ENCODE data around the gene TECR.
A peak's percentile ranks its signal among the peaks of the same experiment; 100 is the strongest.

TECR gene

GRCh38 chr19:14520543-14520942 lies 8.9 kb upstream of the TECR start:
- Histone ChIP-seq H3K27ac (ENCODE audit: low read depth, low read length) (no peak overlapping the region), H3K4me2 (ENCODE audit: low read depth, low read length, poor library complexity, severe bottlenecking) (no peak overlapping the region)

GRCh38 chr19:14525729-14526128 lies 3.7 kb upstream of the TECR start:
- no peaks in the 10 kb centered on the region for H3K9me3 ChIP-seq (ENCODE audit: insufficient read depth, low read length)
- no peak overlapping the region for H3K27ac ChIP-seq (ENCODE audit: low read depth, low read length)
- no peaks in the 10 kb centered on the region for H3K36me3 ChIP-seq (ENCODE audit: low read length)
- no peak overlapping the region for H2AFZ ChIP-seq (ENCODE audit: low read depth, low read length, severe bottlenecking)
- no peak overlapping the region for H3K9ac ChIP-seq (ENCODE audit: low read length)
- peaks cover 5% of the 10 kb centered on the region; the same call in 1 of the 2 replicates for H3F3A ChIP-seq (ENCODE audit: insufficient read depth)
- peaks cover 11% of the 10 kb centered on the region for H3K79me2 ChIP-seq (ENCODE audit: insufficient read depth, low read length)
- TF ChIP-seq CTCF (IDR thresholded peaks at IDR 0.05; ENCODE audit: insufficient read depth, low read length, poor library complexity, severe bottlenecking), result no peak
- no peak for TF ChIP-seq EZH2phosphoT487 (conservative IDR thresholded peaks at IDR 0.05; ENCODE audit: low read length)
- no peak overlapping the region for H3K4me3 ChIP-seq (ENCODE audit: insufficient read depth, low read length, poor library complexity, severe bottlenecking)
- H4K20me1 ChIP-seq (ENCODE audit: low read depth, low read length), result no peaks in the 10 kb centered on the region
- no peaks in the 10 kb centered on the region for H3K9me2 ChIP-seq (replicated peaks; ENCODE audit: insufficient read depth, low read length)
- H3K27me3 ChIP-seq (ENCODE audit: low read length), result no peaks in the 10 kb centered on the region
- no peak overlapping the region for H3K4me2 ChIP-seq (ENCODE audit: low read depth, low read length, poor library complexity, severe bottlenecking)

More at GRCh38 chr19:14520543-14520942, 8.9 kb upstream of the TECR start:
- Histone ChIP-seq H2AFZ (ENCODE audit: low read depth, low read length, severe bottlenecking) (no peak overlapping the region), H3K9ac (ENCODE audit: low read length) (no peak overlapping the region), H3K4me3 (ENCODE audit: insufficient read depth, low read length, poor library complexity, severe bottlenecking) (no peak overlapping the region), H3K9me3 (ENCODE audit: insufficient read depth, low read length) (no peaks in the 10 kb centered on the region), H3K9me2 (replicated peaks; ENCODE audit: insufficient read depth, low read length) (no peaks in the 10 kb centered on the region), H3K27me3 (ENCODE audit: low read length) (no peaks in the 10 kb centered on the region), H3F3A (ENCODE audit: insufficient read depth) (peaks cover 13% of the 10 kb centered on the region; the same call in 1 of the 2 replicates), H3K79me2 (ENCODE audit: insufficient read depth, low read length) (peaks cover 24% of the 10 kb centered on the region), H3K36me3 (ENCODE audit: low read length) (no peaks in the 10 kb centered on the region), H4K20me1 (ENCODE audit: low read depth, low read length) (0 out of 2 replicates have a peak, but pooled peaks cover 6% of the 10 kb centered on the region)
- TF ChIP-seq CTCF (IDR thresholded peaks at IDR 0.05; ENCODE audit: insufficient read depth, low read length, poor library complexity, severe bottlenecking) (no peak), EZH2phosphoT487 (conservative IDR thresholded peaks at IDR 0.05; ENCODE audit: low read length) (no peak)

- Histone ChIP-seq H3K36me3 (ENCODE audit: low read length) (no peaks in the 10 kb centered on the region), H3K9me2 (replicated peaks; ENCODE audit: insufficient read depth, low read length) (no peaks in the 10 kb centered on the region), H3K4me2 (ENCODE audit: low read depth, low read length, poor library complexity, severe bottlenecking) (no peak overlapping the region), H3K9ac (ENCODE audit: low read length) (no peak overlapping the region), H3K9me3 (ENCODE audit: insufficient read depth, low read length) (no peaks in the 10 kb centered on the region), H3K27ac (ENCODE audit: low read depth, low read length) (no peak overlapping the region), H3F3A (ENCODE audit: insufficient read depth) (peaks cover 5% of the 10 kb centered on the region; the same call in 1 of the 2 replicates), H3K79me2 (ENCODE audit: insufficient read depth, low read length) (peaks cover 18% of the 10 kb centered on the region), H3K27me3 (ENCODE audit: low read length) (no peaks in the 10 kb centered on the region), H3K4me3 (ENCODE audit: insufficient read depth, low read length, poor library complexity, severe bottlenecking) (no peak overlapping the region), H4K20me1 (ENCODE audit: low read depth, low read length) (no peaks in the 10 kb centered on the region), H2AFZ (ENCODE audit: low read depth, low read length, severe bottlenecking) (no peak overlapping the region)
- no peak for TF ChIP-seq EZH2phosphoT487 (conservative IDR thresholded peaks at IDR 0.05; ENCODE audit: low read length)
Measured at GRCh38 chr19:14526423-14526822, 3.0 kb upstream of the TECR start.

- H3K9me3 ChIP-seq (ENCODE audit: insufficient read depth, low read length), result no peaks in the 10 kb centered on the region
Measured at GRCh38 chr19:14528419-14529253, 758 bp upstream of the TECR start.

More at GRCh38 chr19:14528419-14529253, 758 bp upstream of the TECR start:
- no peaks in the 10 kb centered on the region for H3K27me3 ChIP-seq (ENCODE audit: low read length)
- no peaks in the 10 kb centered on the region for H4K20me1 ChIP-seq (ENCODE audit: low read depth, low read length)
- H3K9me2 ChIP-seq (replicated peaks; ENCODE audit: insufficient read depth, low read length), result no peaks in the 10 kb centered on the region
- H3K36me3 ChIP-seq (ENCODE audit: low read length), result no peaks in the 10 kb centered on the region
- H3K79me2 ChIP-seq (ENCODE audit: insufficient read depth, low read length), result peaks cover 40% of the 10 kb centered on the region
- H3K4me2 ChIP-seq (ENCODE audit: low read depth, low read length, poor library complexity, severe bottlenecking), result peak overlapping the region; percentile 64
- peak overlapping the region; percentile 82 for H2AFZ ChIP-seq (ENCODE audit: low read depth, low read length, severe bottlenecking)
- TF ChIP-seq CTCF (IDR thresholded peaks at IDR 0.05; ENCODE audit: insufficient read depth, low read length, poor library complexity, severe bottlenecking) (no peak), EZH2phosphoT487 (conservative IDR thresholded peaks at IDR 0.05; ENCODE audit: low read length) (no peak)
- H3K27ac ChIP-seq (ENCODE audit: low read depth, low read length), result no peak overlapping the region
- H3K9ac ChIP-seq (ENCODE audit: low read length), result peak overlapping the region; percentile 52
- peaks cover 5% of the 10 kb centered on the region; the same call in 1 of the 2 replicates for H3F3A ChIP-seq (ENCODE audit: insufficient read depth)
- H3K4me3 ChIP-seq (ENCODE audit: insufficient read depth, low read length, poor library complexity, severe bottlenecking), result peak overlapping the region; percentile 59
